Kidney glomerular epithelial cell (primary cell): ENCODE measurements around the gene SPAM1.
"Not testable (repeated sequence)": the region's sequence is repeated elsewhere in the genome, so short reads cannot be mapped to it uniquely, and the experiment has no call there.

Experiments
- DNase-seq: peaks from one replicate; lab custom pipeline; 2025; lab: John Stamatoyannopoulos, UW

Gene SPAM1

DNA sequence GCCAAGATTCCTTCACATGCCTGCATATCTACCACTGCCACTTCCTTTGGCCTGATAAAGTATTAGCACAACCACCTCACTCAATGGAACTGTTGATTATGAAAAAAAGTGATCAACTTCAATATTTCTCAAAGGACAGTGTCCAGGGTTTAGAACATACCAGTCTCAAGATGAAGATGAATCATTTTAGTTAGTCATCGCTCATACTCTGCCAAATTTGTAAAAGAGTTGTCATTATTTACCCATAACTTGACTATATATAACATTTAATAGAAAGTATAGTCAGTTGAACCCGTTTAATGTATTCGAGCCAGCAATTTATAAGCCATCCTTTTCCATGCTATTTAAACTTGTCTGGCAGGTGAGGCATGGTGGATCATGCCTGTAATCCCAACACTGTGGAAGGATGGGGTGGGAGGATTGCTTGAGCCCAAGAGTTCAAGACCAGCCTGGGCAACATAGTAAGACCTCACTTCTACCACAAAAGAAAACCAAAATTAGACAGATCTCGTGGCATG lies 33.2 kb downstream of the SPAM1 start:
- no peak for DNase-seq

GRCh38 chr7:123961771-123962170 lies 36.7 kb downstream of the SPAM1 start:
- peak; percentile 51 for DNase-seq

DNA sequence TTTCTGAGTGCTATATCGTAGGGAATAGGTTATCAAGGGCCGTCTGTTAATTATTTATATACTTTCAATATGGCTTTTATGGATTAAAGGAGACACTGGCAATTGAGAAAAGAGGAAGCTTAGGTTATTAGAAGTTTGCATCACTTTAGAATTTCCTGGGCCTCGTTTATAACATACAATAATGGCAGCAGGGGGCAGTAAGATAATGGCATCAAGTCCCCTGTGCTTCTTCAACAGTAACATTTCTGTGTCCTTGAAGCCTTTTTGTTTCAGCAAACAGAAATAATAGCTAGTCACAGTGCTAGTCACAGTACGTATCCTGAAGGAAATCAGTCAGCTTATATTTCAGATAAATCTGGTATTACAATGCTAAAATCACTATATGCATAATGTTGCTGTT lies 41.9 kb downstream of the SPAM1 start:
- no peak for DNase-seq

DNA sequence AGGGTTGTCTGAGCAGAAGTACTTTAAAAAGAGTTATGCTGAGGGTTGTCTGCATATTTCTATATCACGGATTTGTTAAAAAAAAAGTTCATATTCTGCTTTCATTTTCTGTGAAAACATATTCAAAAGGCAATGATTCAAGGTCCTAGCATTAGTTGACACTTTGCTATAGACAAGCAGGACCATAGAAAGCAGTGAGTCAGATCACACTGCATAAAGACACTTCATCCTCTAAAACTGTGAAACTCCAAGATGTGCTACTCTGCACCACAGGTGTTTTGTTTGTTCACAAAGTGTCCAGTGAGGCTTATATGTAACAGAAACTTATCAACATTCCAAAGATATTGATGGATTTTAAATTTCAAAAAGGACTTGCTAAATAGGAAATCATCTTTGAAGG lies 47.0 kb downstream of the SPAM1 start:
- DNase-seq, result no peak

- no peak for DNase-seq
Measured at GRCh38 chr7:123972831-123973230, 47.8 kb downstream of the SPAM1 start.

DNA sequence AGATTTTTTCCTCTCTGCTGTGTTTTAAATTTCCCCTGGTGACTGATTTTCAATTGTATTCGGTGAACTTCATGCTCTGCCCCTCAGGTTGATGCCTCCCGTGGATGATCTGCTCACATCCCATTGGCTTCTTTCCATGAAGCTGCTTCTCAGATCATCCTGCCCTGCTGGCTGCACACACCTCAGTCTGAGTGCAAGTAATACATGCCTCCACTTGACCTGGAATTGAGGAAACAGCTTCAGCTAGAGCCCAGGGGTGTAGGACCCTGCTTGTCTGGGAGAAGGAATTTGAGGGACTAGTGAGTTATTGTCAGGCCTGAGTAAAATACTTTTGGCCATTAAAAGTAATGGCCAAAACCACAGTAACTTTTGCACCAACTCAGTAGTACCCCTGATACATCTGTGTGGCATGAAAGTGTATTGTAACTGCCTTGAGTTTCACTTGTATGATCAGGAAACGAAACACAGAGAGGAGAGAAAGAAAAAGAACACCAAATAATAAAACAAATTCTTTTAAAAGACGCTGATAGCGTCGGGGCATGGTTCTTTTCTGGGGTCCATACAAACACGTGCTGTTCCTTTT lies 49.4 kb downstream of the SPAM1 start:
- DNase-seq, result no peak

- no peak for DNase-seq
Measured at GRCh38 chr7:123975084-123975483, 50.0 kb downstream of the SPAM1 start.

- DNase-seq, result peak; percentile 9
Measured at GRCh38 chr7:123977081-123977480, 52.0 kb downstream of the SPAM1 start.

DNA sequence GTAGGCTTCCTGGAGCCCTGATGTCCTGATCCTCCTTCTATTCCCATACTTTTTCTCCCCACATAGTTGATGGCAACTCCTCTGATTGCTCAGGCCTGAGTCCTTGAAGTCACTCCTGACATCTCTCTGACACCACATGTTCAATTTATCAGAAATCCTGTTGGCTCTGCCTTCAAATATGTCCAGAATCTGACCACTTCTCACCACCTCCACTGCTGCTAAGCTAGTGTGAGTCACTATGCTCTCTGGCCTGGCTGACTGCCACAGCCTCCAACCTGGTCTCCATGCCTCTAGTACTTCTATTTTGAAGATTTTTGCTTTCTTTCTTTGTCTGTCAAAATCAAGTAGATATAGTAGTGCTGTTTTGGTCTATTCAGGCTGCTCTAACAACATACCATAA lies 54.8 kb downstream of the SPAM1 start:
- peak; percentile 42 for DNase-seq

- no peak for DNase-seq
Measured at GRCh38 chr7:123987445-123987844, 62.4 kb downstream of the SPAM1 start.

DNA sequence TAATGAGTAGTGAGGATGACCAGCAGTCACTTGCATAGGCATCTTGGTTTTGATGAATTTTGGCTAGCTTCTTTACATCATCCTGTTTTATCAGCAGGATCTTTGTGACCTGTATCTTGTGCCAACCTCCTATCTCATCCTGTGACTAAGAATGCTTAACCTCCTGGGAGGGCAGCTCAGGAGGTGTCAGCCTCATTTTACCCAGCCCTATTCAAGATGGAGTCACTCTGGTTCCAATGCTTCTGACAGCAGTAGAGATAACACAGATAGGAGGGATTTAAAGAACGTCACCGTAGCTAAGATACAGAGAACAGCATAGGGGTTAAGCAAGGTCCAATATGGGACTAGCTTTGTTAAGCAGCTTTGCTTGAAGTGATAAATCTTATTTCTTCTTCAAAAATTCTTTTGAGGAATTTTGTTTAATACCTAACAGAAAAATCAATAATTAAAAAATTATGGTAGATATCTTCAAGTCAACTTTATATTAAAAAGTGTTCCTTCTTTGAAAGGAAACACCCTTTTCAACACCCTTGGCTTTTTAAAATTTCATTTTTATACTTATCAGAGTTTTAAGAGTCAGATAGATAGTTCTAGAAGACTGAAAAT lies 68.0 kb downstream of the SPAM1 start:
- DNase-seq, result no peak

DNA sequence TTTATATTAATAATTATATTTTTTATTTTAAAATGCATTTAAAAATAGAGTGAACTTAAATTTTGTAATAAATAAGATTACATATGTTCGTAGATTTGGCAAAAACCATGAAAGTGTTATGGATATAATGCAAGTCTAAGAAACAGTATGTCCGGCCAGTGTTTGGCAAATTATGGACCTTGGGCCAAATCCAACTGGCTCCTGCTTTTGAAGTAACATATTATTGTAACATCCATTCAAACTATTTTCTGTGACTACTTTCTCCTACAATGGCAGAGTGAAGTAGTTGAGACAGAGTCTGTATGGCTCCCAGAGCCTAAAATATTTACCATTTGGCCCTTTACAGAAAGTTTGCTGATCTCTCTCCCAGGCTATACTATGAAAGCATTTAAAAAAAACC lies 69.0 kb downstream of the SPAM1 start:
- DNase-seq, result no peak

DNA sequence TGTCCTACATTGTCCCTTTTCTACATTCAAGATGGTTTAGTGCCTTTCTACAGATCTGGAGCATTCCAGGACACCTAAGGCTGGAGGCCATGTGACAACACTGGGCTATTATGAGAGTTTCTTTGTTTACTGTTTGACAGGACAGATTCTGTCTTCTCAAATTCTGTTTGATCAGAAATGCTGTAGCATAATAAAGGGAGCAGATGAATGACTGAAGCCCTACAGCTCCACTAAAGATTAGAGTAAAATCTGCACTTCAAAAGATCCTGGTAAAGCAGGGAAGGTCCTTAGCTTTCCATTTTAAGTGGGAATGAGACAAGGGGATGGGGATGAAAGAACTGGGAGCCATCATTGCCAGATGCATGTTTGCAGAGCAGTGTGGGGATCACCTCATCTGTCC lies 69.4 kb downstream of the SPAM1 start:
- DNase-seq, result no peak

DNA sequence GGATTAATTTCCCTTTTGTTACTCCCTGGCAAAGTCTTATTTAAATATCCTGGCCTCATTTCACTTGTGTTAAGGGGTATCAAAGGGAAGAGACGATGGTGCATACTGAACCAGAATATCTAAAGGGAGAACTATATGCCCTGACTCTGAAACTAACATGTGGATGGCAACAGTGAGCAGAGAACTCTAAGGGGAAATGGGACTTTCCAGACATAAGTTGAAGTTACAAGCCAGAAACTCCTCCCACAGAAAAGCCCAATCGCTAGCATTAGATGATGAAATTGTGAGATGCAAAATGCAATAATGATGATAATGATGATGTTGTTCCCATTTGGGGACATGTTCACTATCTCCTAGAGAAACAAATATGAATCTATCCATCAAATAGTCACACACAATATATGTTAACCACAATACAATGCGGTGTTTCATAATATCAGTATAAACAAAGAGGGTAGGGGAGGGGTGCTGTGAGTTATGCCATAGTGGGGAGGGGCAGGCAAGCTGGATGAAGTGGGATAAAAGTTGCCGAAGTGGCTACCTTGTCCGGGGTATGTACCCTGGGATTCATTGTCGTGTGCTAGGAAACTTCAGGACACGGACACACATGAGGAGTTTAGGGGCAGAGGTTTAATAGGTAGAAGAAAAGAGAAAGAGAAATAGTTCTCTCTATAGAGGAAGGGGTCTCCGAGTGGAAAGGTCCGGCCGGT lies 70.7 kb downstream of the SPAM1 start:
- DNase-seq, result no peak

DNA sequence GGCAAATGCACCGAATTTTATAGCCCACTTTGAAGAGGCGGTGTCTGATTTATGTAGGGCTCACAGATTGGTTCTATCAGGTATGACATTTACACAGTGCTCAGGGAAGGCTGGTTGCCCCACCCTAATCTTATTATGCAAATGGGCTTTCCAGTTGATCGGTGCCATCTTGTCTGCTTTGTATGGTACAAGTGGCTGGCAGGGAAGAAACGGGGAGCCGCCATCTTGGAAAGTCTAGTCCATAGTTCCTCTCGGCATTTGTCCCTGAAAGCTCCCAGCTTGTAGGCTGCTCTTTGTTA lies 71.2 kb downstream of the SPAM1 start:
- no peak for DNase-seq

DNA sequence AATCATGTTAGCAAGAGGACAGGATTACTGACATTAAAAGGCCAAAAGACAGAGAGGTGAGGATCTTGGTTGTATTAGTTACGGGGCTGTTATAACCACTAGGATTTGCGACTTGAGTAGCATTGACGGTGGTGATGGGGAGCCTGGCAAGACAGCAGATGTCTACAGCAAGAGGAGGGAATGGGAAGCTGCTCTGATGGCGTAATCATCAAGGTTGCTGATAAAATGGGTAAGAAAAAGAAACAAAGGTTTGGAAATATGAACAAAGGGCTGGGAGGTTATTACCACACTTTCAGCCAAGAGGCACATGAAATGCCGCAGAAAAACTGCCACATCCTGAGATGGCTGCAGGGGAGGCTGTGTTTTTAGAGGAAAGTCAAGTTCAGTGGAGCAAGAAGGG lies 73.9 kb downstream of the SPAM1 start:
- DNase-seq, result no peak

DNA sequence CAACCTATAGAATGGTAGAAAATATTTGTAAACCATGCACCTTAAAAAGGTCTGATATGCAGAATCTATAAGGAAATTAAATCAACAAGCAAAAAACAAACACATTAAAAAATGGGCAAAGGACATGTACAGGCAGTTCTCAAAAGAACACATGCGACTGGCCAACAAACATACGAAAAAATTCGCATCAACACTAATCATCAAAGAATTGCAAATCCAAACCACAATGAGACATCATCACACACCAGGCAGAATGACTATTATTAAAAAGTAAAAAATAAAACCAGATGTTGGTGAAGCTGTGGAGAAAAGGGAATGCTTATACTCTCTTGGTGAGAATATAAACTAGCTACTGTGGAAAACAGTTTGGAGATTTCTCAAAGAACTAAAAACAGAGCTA lies 74.7 kb downstream of the SPAM1 start:
- no peak for DNase-seq

- DNase-seq, result not testable (repeated sequence)
Measured at GRCh38 chr7:124008296-124008695, 83.3 kb downstream of the SPAM1 start.

DNA sequence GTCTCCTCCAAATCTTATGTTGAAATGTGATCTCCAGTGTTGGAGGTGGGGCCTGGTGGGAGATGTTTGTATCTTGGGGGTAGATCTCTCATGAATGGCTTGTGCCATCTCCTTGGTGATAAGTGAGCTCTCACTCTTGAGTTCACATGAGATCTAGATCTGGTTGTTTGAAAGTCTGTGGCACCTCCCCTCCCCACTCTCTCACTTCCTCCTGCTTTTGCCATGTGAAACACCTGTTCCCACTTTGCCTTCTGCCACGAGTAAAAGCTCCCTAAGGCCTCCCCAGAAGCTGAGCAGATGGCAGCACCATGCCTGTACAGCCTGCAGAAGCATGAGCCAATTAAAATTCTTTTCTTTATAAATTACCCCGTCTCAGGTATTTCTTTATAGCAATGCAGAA lies 84.3 kb downstream of the SPAM1 start:
- DNase-seq, result no peak
